Neural progenitor cell (in vitro differentiated cells): ENCODE data around the gene LETMD1. TPM values are rescaled to one million over a fixed set of nuclear protein-coding genes. Genes with fewer than 3 reads are reported as not detected.
A peak's percentile ranks its signal among the peaks of the same experiment; 100 is the strongest.

Experiments used
- DNase-seq: peaks from one replicate; pipeline ENCODE4 v3.0.0-alpha.2; 2016; ENCODE audit warnings: low spot score
- H2AFZ ChIP-seq: fragments of 200-600 bp; sonication (generic); replicated peaks from 2 replicates; pipeline ENCODE4 v1.6.1; 2016; ENCODE audit warnings: antibody characterized with exemption
- H3F3A ChIP-seq: fragments of 200-600 bp; sonication (generic); 2 replicates; pipeline ENCODE4 v1.6.1; 2016; ENCODE audit warnings: antibody characterized with exemption, low read depth
- H3K27ac ChIP-seq: fragments of 200-600 bp; sonication (generic); 2 replicates; pipeline ENCODE4 v1.5.1; 2016; ENCODE audit warnings: mild to moderate bottlenecking
- H3K27me3 ChIP-seq: fragments of 200-600 bp; sonication (generic); 2 replicates; pipeline ENCODE4 v1.6.1; 2016; ENCODE audit warnings: mild to moderate bottlenecking, moderate library complexity
- H3K36me3 ChIP-seq: fragments of 200-600 bp; sonication (generic); 2 replicates; pipeline ENCODE4 v1.5.1; 2016
- H3K4me1 ChIP-seq: fragments of 200-600 bp; sonication (generic); 2 replicates; pipeline ENCODE4 v1.6.1; 2016; ENCODE audit warnings: mixed run types
- H3K4me2 ChIP-seq: fragments of 200-600 bp; sonication (generic); 2 replicates; pipeline ENCODE4 v1.6.1; 2016
- H3K4me3 ChIP-seq: fragments of 200-600 bp; sonication (generic); 2 replicates; pipeline ENCODE4 v1.5.1; 2016
- H3K79me2 ChIP-seq: fragments of 200-600 bp; sonication (generic); 2 replicates; pipeline ENCODE4 v1.6.1; 2016; ENCODE audit warnings: low read depth
- H3K9ac ChIP-seq: fragments of 200-600 bp; sonication (generic); 2 replicates; pipeline ENCODE4 v1.6.1; 2016
- H3K9me3 ChIP-seq: fragments of 200-600 bp; sonication (generic); 2 replicates; pipeline ENCODE4 v1.5.1; 2016; ENCODE audit warnings: low read depth
- H4K20me1 ChIP-seq: fragments of 200-600 bp; sonication (generic); 2 replicates; pipeline ENCODE4 v1.6.1; 2016; ENCODE audit warnings: low read depth
- H3K27ac Mint-ChIP-seq: 3 replicates; pipeline ENCODE4 v1.8.0; 2021; ENCODE audit warnings: mixed read lengths
- H3K27me3 Mint-ChIP-seq: 2 replicates; pipeline ENCODE4 v1.8.0; 2022; ENCODE audit warnings: low read depth, mild to moderate bottlenecking, inconsistent platforms, moderate library complexity, mixed read lengths; ENCODE audit not compliant: insufficient read depth
- H3K36me3 Mint-ChIP-seq: 3 replicates; pipeline ENCODE4 v1.8.0; 2021; ENCODE audit warnings: mixed read lengths
- H3K4me1 Mint-ChIP-seq: 3 replicates; pipeline ENCODE4 v1.8.0; 2021; ENCODE audit warnings: mixed read lengths
- H3K4me3 Mint-ChIP-seq: 3 replicates; pipeline ENCODE4 v1.8.0; 2021; ENCODE audit warnings: mild to moderate bottlenecking, moderate library complexity, mixed read lengths
- H3K9me3 Mint-ChIP-seq: 3 replicates; pipeline ENCODE4 v1.8.0; 2020; ENCODE audit warnings: mixed read lengths
- CTCF ChIP-seq: fragments of 200-600 bp; sonication (generic); IDR thresholded peaks from 2 replicates; pipeline ENCODE4 v1.5.1; 2017; ENCODE audit warnings: antibody characterized with exemption, mild to moderate bottlenecking
- EZH2 ChIP-seq: fragments of 200-600 bp; sonication (generic); IDR thresholded peaks from 2 replicates; pipeline ENCODE4 v1.6.1; 2017; ENCODE audit warnings: antibody characterized with exemption, mild to moderate bottlenecking, moderate library complexity
- EZH2phosphoT487 ChIP-seq: fragments of 200-600 bp; sonication (generic); IDR thresholded peaks from 2 replicates; pipeline ENCODE4 v1.6.1; 2017; ENCODE audit warnings: antibody characterized with exemption
- total RNA-seq: library from RNA; depleted of rRNA; stranded (reverse); fragments of >200 nt; gene quantifications from 2 replicates; pipeline ENCODE4 v1.2.3, GENCODE V29; 2015; ENCODE audit warnings: low replicate concordance

Gene LETMD1
- total RNA-seq, 1 donor from 2014 or later: 40.9 TPM

DNA sequence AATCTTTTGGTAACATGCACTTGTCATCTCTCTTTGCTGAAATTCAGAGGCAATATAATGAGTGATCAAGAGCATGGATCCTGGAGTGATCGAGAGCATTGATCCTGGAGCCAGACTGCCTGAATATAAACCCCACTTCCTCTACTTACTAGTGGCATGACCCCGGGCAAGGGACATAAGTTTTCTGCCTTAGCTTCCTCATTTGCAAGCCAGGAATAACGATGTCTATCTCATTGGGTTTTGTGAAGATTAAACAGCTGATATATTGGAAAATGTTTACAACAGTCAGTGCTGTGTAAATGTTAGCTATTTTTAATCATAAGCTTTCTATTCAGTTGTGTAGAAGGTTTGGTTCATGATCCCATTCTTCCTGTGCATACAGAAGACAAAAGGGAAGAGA, 37.6 kb downstream of the LETMD1 start:
- peak overlapping the region; percentile 53 for H3K27ac ChIP-seq
- H3K36me3 ChIP-seq: no peaks in the 10 kb centered on the region
- DNase-seq: no peak
- H3K79me2 ChIP-seq: peaks cover 23% of the 10 kb centered on the region
- H3K4me2 ChIP-seq: no peak overlapping the region
- Mint-ChIP-seq H3K4me1 (peaks cover 23% of the 10 kb centered on the region), H3K27ac (no peak overlapping the region), H3K9me3 (no peaks in the 10 kb centered on the region), H3K4me3 (no peak overlapping the region), H3K27me3 (peaks cover 3% of the 10 kb centered on the region), H3K36me3 (peaks cover under 1% of the 10 kb centered on the region)
- no peak overlapping the region for H2AFZ ChIP-seq
- H3K4me1 ChIP-seq: peaks cover 10% of the 10 kb centered on the region
- peaks cover 19% of the 10 kb centered on the region for H4K20me1 ChIP-seq
- no peaks in the 10 kb centered on the region for H3K27me3 ChIP-seq
- H3F3A ChIP-seq: peaks cover 32% of the 10 kb centered on the region
- H3K4me3 ChIP-seq: no peak overlapping the region
- no peak overlapping the region for H3K9ac ChIP-seq
- TF ChIP-seq EZH2 (no peak), EZH2phosphoT487 (no peak), CTCF (no peak)
- no peaks in the 10 kb centered on the region for H3K9me3 ChIP-seq

DNA sequence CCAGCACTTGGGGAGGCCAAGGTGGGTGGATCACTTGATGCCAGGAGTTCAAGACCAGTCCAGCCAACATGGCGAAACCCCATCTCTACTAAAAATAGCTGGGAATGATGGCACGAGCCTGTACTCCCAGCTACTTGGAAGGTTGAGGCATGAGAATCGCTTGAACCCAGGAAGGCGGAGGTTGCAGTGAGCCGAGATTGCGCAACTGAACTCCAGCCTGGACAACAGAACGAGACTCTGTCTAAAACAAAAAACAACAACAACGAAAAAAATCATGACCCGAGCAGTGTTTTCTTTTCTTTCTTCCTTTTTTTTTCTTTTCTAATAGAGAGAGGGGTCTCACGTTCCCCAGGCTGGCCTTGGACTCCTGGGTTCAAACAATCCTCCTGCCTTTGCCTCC, 38.8 kb downstream of the LETMD1 start:
- no peak for DNase-seq
- H3K27me3 Mint-ChIP-seq: peaks cover 3% of the 10 kb centered on the region
- no peaks in the 10 kb centered on the region for H3K9me3 Mint-ChIP-seq
- no peak overlapping the region for H3K4me3 ChIP-seq
- peaks cover 4% of the 10 kb centered on the region for H3K4me1 ChIP-seq
- H3K27ac Mint-ChIP-seq: no peak overlapping the region
- peaks cover 12% of the 10 kb centered on the region for H3K79me2 ChIP-seq
- peaks cover 32% of the 10 kb centered on the region for H3F3A ChIP-seq
- no peak overlapping the region for H3K9ac ChIP-seq
- peaks cover 2% of the 10 kb centered on the region for H3K36me3 Mint-ChIP-seq
- no peak overlapping the region for H3K27ac ChIP-seq
- H3K36me3 ChIP-seq: peaks cover 3% of the 10 kb centered on the region
- H3K4me1 Mint-ChIP-seq: peaks cover 14% of the 10 kb centered on the region
- peaks cover 7% of the 10 kb centered on the region for H4K20me1 ChIP-seq
- no peak overlapping the region for H2AFZ ChIP-seq
- no peaks in the 10 kb centered on the region for H3K27me3 ChIP-seq
- no peaks in the 10 kb centered on the region for H3K9me3 ChIP-seq
- TF ChIP-seq EZH2phosphoT487 (no peak), CTCF (no peak), EZH2 (no peak)
- no peak overlapping the region for H3K4me2 ChIP-seq
- no peak overlapping the region for H3K4me3 Mint-ChIP-seq

GRCh38 chr12:51087818-51088217, 39.7 kb downstream of the LETMD1 start:
- TF ChIP-seq EZH2: no peak
- TF ChIP-seq EZH2phosphoT487: no peak
- no peak for TF ChIP-seq CTCF
- H3K9me3 Mint-ChIP-seq: no peaks in the 10 kb centered on the region
- no peak overlapping the region for H3K27ac Mint-ChIP-seq

More at GRCh38 chr12:51087818-51088217, 39.7 kb downstream of the LETMD1 start:
- Mint-ChIP-seq H3K4me3 (no peak overlapping the region), H3K36me3 (peaks cover 2% of the 10 kb centered on the region), H3K4me1 (peaks cover 8% of the 10 kb centered on the region), H3K27me3 (peaks cover under 1% of the 10 kb centered on the region)
- H3K9ac ChIP-seq: no peak overlapping the region
- no peaks in the 10 kb centered on the region for H3K27me3 ChIP-seq
- no peak overlapping the region for H2AFZ ChIP-seq
- no peaks in the 10 kb centered on the region for H3K9me3 ChIP-seq
- H3K4me3 ChIP-seq: no peak overlapping the region
- H3K36me3 ChIP-seq: peaks cover 3% of the 10 kb centered on the region
- DNase-seq: no peak
- H3K4me2 ChIP-seq: no peak overlapping the region
- no peak overlapping the region for H3K27ac ChIP-seq
- H4K20me1 ChIP-seq: no peaks in the 10 kb centered on the region
- H3K4me1 ChIP-seq: no peaks in the 10 kb centered on the region
- peaks cover 24% of the 10 kb centered on the region for H3F3A ChIP-seq
- peaks cover 3% of the 10 kb centered on the region for H3K79me2 ChIP-seq
